ELF-1 (cell line): Measurements from ENCODE around the gene BFSP2.
"Not testable (repeated sequence)": the region's sequence is repeated elsewhere in the genome, so short reads cannot be mapped to it uniquely, and the experiment has no call there.

Experiments used
- DNase-seq: peaks from one replicate; pipeline ENCODE4 v3.0.0-alpha.2; 2016; ENCODE audit warnings: low read depth, low spot score

Gene BFSP2

DNA sequence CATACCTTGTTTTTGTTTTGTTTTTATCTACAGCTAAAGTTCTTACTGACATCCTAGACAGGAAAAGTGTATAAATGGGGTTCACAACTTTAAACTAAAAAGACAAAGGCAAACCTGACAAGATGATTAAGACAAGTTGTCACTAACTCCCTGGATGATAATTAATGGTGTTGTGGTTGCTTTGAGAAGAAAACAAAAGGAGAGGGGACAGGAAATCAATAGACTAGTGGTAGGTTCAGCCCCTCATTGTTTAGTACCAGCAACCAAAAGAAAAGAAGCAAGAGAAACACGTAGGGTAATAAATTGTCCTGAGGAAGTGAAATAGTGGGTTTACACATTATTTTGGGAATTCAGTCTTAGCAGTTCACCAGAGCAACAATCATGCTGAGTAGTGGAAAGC is 78.8 kb downstream of the BFSP2 start:
- DNase-seq, result no peak

DNA sequence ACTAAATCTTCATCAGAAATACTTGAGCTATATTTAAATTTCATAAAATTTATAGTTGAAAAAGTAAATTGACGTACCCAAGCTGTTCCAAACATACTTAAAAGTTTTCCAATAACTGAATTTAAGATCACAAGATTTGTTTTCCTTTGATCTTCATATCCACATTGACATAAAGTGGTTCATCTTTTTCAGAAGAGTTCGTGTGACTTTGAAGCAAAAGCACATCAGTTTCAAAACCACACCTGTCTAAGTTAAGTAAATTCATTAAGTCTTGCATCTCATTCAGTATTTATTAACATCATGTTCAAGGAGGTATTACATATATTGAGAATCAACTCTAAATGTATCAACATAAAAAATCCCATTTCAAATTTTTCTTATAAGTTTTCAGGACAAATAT is 79.5 kb downstream of the BFSP2 start:
- no peak for DNase-seq

- peak; percentile 72 for DNase-seq
These were observed 80.2 kb downstream of the BFSP2 start for GRCh38 chr3:133479895-133480669.

- DNase-seq, result not testable (repeated sequence)
These were observed 82.6 kb downstream of the BFSP2 start for GRCh38 chr3:133482474-133482873.

DNA sequence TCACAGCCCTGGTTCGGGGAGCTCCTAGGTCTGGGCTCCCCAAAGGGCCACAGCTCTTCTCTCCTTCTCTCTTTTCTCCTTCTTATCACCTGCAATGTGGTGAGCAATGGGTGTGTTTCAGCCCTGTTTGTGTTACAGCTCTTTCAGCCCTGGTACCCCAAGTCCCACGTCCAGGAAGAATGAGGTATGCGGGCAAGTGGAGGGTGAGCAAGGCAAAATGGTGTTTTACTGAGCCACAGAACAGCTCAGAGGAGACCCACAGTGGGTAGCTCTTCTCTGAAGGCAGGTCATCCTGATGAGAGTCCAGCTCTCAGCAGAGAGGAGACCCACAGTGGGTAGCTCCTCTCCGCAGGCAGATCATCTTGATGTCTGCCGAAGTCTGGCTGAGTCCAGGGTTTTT is 86.8 kb downstream of the BFSP2 start:
- DNase-seq, result no peak

DNA sequence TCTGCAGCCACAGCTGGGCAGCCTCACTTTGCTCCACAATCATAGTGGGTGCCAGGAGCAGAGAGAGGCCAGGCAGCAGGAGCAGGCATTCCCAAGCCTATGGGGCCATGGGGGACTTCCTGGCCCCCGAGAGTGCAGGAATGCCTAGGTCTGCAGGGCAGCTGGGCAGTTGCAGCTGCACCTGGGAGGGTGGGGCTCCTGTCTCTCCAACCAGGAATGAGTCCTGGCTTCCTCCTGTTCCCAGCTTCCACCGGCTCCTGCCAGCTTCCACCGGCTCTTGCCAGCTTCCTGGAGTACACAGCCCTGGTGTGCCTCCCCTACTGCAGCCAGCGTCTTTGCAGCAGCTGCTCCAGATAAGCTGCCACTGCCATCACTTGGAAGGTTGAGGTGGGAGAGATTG is 87.3 kb downstream of the BFSP2 start:
- DNase-seq, result no peak

- DNase-seq, result no peak
These were observed 88.2 kb downstream of the BFSP2 start for GRCh38 chr3:133487920-133488540.

- DNase-seq, result no peak
These were observed 89.0 kb downstream of the BFSP2 start for GRCh38 chr3:133488785-133489367.

GRCh38 chr3:133489466-133490085 is 89.7 kb downstream of the BFSP2 start:
- peak; percentile 70 for DNase-seq

DNA sequence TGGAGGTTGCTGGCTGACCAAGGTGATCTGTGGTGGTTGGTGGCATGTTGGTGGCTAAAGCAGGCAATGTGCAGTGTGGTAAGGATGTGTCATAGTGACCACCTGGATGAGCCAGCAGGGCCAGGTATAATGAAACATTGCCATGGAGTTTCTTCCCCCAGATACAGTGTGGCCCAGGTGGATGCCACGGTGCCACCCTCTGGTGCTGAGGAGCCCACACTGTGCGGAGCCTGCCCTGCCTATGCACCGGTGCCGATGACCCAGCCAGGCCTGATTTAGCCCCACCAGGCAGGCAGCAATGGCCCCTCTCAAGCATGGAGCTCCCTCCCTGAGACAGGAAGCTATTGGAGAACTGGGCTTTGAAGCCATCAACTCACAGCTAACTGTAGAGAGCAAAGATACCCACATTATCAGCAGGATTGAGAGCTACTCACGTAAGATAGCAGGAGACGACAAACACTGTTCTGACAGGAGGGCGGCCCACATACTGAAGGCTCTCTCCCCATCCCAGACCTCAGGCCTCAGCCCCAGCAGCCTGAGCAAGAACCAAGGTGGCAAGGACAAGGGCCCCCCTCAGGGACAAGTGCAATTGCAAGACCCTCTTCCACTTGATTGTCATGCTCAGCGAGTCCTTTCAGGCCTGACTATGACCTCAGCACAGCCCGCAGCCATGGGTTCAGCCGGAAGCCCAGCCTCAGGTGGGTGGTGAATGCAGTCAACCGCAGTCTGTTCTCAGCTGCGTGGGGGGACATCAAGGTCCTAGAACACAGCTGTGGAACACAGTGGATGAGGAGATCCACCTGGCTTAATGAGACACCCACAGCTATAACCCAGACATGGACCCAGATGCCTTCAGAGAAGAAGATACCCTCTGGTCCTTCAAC is 90.9 kb downstream of the BFSP2 start:
- no peak for DNase-seq

DNA sequence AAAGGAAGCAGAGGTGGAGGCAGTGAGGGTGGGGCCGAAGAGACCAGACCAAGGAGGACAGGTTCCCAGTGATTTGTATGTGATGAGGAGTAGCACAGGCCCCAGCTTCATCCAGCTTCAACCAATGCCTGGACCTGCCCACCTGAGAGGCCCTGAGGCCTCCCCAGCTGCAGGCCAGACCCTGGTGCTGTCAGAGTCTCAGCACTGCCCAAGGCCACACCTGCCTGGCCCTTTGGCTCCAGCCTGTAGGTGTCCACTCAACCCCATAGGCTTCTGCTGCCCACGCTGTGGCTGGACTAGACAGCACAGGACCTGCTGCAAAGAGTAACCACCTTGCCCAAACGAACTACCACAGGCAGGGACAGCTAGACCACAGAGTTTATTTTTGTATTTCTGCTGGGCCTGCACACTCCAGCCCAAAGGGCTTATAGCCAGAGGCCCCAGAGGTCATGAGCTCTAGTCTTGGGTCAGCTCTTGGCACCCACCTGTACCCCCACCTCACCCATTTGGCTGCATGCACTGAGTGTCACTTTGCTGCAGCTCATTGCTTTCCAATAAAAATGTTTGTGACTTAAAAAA is 91.7 kb downstream of the BFSP2 start:
- no peak for DNase-seq

- no peak for DNase-seq
These were observed 92.4 kb downstream of the BFSP2 start for GRCh38 chr3:133492159-133492741.

- peak; percentile 67 for DNase-seq
These were observed 94.6 kb downstream of the BFSP2 start for GRCh38 chr3:133494469-133494868.

DNA sequence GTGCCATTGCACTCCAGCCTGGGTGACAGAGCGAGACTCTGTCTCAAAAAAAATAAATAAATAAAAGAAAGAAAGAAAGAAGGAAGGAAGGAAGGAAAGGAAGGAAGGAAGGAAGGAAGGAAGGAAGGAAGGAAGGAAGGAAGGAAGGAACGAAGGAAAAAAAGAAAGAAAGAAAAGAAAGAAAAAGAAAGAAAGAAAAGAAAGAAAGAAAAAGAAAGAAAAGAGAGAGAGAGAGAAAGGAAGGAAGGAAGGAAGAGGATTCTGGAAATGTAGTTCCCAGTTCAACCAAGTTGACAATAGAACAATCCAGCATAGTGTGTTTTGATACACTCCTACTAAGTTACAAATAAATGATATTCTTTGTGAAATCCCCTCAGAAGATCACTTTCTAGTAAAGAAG is 102.7 kb downstream of the BFSP2 start:
- DNase-seq, result not testable (repeated sequence)

GRCh38 chr3:133503409-133503808 is 103.6 kb downstream of the BFSP2 start:
- no peak for DNase-seq

DNA sequence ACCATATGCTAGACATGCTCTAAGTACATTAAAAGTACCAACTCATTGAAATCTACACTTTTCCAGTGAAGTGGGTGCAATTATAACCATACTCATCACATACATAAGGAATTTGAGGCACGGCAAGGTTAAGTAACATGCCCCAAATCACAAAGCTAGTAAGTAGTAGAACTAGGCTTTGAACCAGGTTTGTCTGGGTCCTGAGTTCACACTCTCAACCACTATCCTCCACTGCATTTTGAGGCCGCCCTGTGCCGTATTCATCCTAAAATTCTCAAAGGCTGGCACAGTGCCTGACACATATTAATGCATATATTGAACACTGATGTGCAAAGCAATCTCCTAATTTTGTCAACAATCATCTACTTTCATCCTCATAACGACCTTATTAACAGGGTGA is 104.9 kb downstream of the BFSP2 start:
- no peak for DNase-seq

DNA sequence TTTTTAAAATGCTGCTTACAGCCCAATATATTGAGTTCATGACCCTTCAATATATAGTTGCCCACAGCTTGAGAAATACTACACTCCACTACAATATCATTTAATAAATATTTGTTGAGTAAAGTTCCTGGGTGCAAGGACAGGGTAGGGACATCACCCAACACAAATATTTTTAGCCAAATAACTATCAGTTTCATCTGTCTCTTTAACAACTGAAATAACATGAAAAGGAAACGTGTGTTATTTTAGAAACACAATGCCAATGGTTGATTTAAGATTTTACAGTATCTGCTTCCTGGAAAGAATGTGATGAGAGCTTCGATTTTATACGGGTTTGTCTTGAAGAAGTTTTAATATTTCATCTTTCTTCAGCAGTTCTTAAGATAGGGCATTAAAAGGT is 106.0 kb downstream of the BFSP2 start:
- DNase-seq, result no peak

DNA sequence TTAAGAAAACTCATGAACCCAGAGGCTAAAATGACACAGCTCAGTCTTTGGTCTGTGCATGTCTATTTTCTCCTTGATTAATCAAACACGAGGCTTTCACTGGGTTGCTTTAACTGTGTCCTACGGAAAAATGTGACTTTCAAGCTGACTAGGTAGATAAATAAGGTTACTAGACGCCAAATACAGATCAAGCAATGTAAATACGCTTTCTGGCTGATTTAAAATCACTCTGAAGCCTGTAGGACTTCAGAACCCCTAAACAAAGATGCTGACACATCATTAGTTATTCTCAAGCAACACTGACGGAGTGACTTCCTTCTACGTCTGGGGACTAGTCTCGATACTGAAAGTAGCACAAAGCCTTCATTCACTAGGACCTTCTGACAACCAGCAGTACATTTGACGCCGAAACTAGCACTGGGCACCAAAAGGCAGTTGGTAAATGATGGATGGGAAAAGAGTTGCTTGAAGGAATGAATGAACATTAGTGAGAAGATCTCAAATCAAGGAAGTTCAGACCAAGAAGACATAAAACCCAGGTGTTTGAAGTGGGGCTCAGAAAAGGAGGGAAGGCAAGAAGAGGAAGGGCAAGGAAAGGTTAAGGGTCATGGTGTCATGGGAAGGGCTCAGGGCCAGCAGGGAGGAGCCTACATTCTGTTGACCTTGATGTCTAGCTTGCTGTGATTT is 106.5 kb downstream of the BFSP2 start:
- DNase-seq, result no peak

DNA sequence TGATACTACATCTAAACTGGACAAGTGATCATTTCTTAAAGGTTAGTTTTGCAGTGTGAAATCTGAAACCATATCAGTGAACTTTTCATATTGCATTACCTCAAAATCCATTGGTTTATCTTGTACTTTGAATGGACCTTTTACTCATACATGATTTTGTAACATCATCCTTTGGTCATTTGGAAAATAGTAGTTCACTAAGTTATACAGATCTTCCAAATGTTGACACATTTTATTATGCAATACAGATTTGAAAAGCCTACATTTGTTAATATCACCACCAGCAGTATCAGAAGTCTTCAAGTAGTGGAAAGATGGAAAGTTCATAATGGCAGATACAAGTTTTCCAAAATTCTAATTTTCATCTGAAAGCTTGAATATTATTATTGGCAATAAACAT is 109.6 kb downstream of the BFSP2 start:
- DNase-seq, result no peak

- no peak for DNase-seq
These were observed 112.7 kb downstream of the BFSP2 start for GRCh38 chr3:133512416-133513089.
